GM12878 (cell line): ENCODE results near the gene RXFP1. TPM values are rescaled to one million over a fixed set of nuclear protein-coding genes. Genes with fewer than 3 reads are reported as not detected.
A peak's percentile ranks its signal among the peaks of the same experiment; 100 is the strongest.

Experiments
- ATAC-seq: fragments of 200-7000 bp; cut with Tn5 transposase; 3 replicates; pipeline ENCODE4 v1.9.1; 2020; ENCODE audit warnings: mild to moderate bottlenecking, moderate library complexity
- BruUV-seq: library from RNA; stranded (reverse); fragments of 400-500 nt; replicated peaks from 2 replicates; lab custom pipeline; 2021; lab: Mats Ljungman, UMichigan
- CTCF ChIA-PET: fragments of 300-600 bp; sonication (Branson Sonifier 250); formaldehyde crosslinking; extraction: SDS; loops from one replicate; lab custom pipeline; 2021; ENCODE audit warnings: inconsistent platforms; lab: Yijun Ruan, JAX
- POLR2A ChIA-PET: fragments of 350-600 bp; formaldehyde crosslinking; extraction: SDS; loops from one replicate; lab custom pipeline; 2021; ENCODE audit warnings: inconsistent platforms; lab: Charles Lee
- RAD21 ChIA-PET: fragments of 300-600 bp; sonication (Branson Sonifier 250); formaldehyde crosslinking; loops from one replicate; lab custom pipeline; 2023; ENCODE audit warnings: antibody characterized with exemption; ENCODE audit not compliant: unreplicated experiment; lab: Charles Lee
- SMC1A ChIA-PET: fragments of 300-600 bp; sonication (Branson Sonifier 250); formaldehyde crosslinking; loops from one replicate; lab custom pipeline; 2023; ENCODE audit not compliant: unreplicated experiment, uncharacterized antibody; lab: Charles Lee
- DNase-seq: peaks from one replicate; pipeline ENCODE4 v3.0.0-alpha.2; 2011; ENCODE audit warnings: low read depth, low spot score
- FAIRE-seq: peaks from 3 replicates; lab custom pipeline; 2011; peaks lifted over from hg19 to GRCh38; lab: Jason Lieb, UNC
- H2AFZ ChIP-seq: 2 replicates; pipeline ENCODE4 v1.6.0; 2011; ENCODE audit warnings: low read depth, low read length, control low read depth; ENCODE audit not compliant: control insufficient read depth
- H3K27ac ChIP-seq: 2 replicates; pipeline ENCODE4 v1.5.1; 2011; ENCODE audit warnings: control low read depth; ENCODE audit not compliant: control insufficient read depth, insufficient read depth
- H3K27me3 ChIP-seq, 2 experiments: replicated peaks in 1 of 2; 2 replicates each; pipeline versions ENCODE4 v1.6.0 to v1.6.1; 2011; ENCODE audit warnings: low read length in 1 of 2; ENCODE audit not compliant: control insufficient read depth in 2 of 2, insufficient read depth in 2 of 2
- H3K36me3 ChIP-seq, 2 experiments: 2 replicates each; pipeline ENCODE4 v1.5.1; 2011; ENCODE audit warnings: low read length in 1 of 2; ENCODE audit not compliant: control insufficient read depth in 2 of 2, insufficient read depth in 2 of 2
- H3K4me1 ChIP-seq: 2 replicates; pipeline ENCODE4 v1.6.1; 2011; ENCODE audit warnings: mild to moderate bottlenecking, low read length, moderate library complexity, mixed read lengths; ENCODE audit not compliant: control insufficient read depth, insufficient read depth
- H3K4me2 ChIP-seq: 2 replicates; pipeline ENCODE4 v1.6.0; 2011; ENCODE audit warnings: control low read depth; ENCODE audit not compliant: control insufficient read depth, insufficient read depth
- H3K4me3 ChIP-seq: fragments of 200-600 bp; sonication (generic); 2 replicates; pipeline ENCODE4 v1.5.1; 2016
- H3K79me2 ChIP-seq: 2 replicates; pipeline ENCODE4 v1.6.0; 2011; ENCODE audit warnings: low read length; ENCODE audit not compliant: control insufficient read depth, insufficient read depth
- H3K9ac ChIP-seq: 2 replicates; pipeline ENCODE4 v1.8.0; 2011; ENCODE audit warnings: low read length, control low read depth, mixed read lengths; ENCODE audit not compliant: control insufficient read depth, insufficient read depth
- H3K9me3 ChIP-seq: replicated peaks from 3 replicates; pipeline ENCODE4 v1.5.1; 2011; ENCODE audit warnings: mild to moderate bottlenecking, low read length; ENCODE audit not compliant: control insufficient read depth, insufficient read depth
- H4K20me1 ChIP-seq: 2 replicates; pipeline ENCODE4 v1.6.0; 2011; ENCODE audit not compliant: control insufficient read depth, insufficient read depth
- SIX5 ChIP-seq: IDR thresholded peaks from 2 replicates; pipeline ENCODE4 v1.6.1; 2011; ENCODE audit warnings: mild to moderate bottlenecking, low read depth, low read length, moderate library complexity; ENCODE audit not compliant: severe bottlenecking
- SPI1 ChIP-seq: IDR thresholded peaks from 2 replicates; pipeline ENCODE4 v1.6.1; 2011; ENCODE audit warnings: low read depth, mild to moderate bottlenecking, low read length, moderate library complexity, borderline replicate concordance; ENCODE audit not compliant: insufficient read depth
- WGBS: methylation state at CpG from one replicate; pipeline ENCODE4 v1.1.6; 2016; ENCODE audit warnings: low lambda C conversion rate; ENCODE audit not compliant: insufficient replicate concordance, insufficient coverage; ENCODE audit errors: missing lambda C conversion rate; 5-methylcytosine and 5-hydroxymethylcytosine counted together
- in situ Hi-C: fragments of 300-500 bp; cut with MboI; formaldehyde crosslinking; loops from 9 replicates; pipeline ENCODE4 v1.14.3; 2018; ENCODE audit warnings: mixed read lengths
- intact Hi-C: fragments of 100-400 bp; cut with micrococcal nuclease; formaldehyde crosslinking; loops from one replicate; pipeline ENCODE4 v1.14.2; 2022; ENCODE audit not compliant: unreplicated experiment
- polyA plus RNA-seq, 11 experiments: library from polyadenylated mRNA; depleted of rRNA in 4 of 11; unstranded in 6 of 11; stranded (reverse) in 5 of 11; fragments of >200 nt; fragmentation: Nextera tagmentation in 4 of 11; fragmentation: Illumina TruSeq in 1 of 11; extraction: Ambion mirVana in 4 of 11; extraction: Trizol in 1 of 11; gene quantifications; 1 replicate in 1 of 11; 2 replicates in 10 of 11; pipeline versions ENCODE4 v1.2.1 to v1.2.3, GENCODE V29; 2011 to 2016; ENCODE audit warnings: inconsistent platforms in 2 of 11, missing spikeins in 2 of 11, low read depth in 1 of 11
- total RNA-seq, 4 experiments: library from RNA; depleted of rRNA in 3 of 4; stranded (reverse); fragments of >200 nt in 3 of 4; fragmentation: Illumina TruSeq in 1 of 4; extraction: Trizol in 1 of 4; gene quantifications; 2 replicates each; pipeline versions ENCODE4 v1.2.1 to v1.2.3, GENCODE V29; 2013 to 2021
- TF ChIP-seq, protein P1 (sequence below): IDR thresholded peaks from 2 replicates; pipeline ENCODE4 v1.6.1; 2012; ENCODE audit warnings: improper control_type of control experiment, low read depth, low read length; ENCODE audit not compliant: insufficient replicate concordance
- TF ChIP-seq, protein P2 (sequence below): fragments of 450-650 bp; IDR thresholded peaks from 2 replicates; pipeline ENCODE4 v1.6.1; 2016; ENCODE audit warnings: mild to moderate bottlenecking

RXFP1 gene
- total and polyA plus RNA-seq, 10 of the 15 experiments (the other 5 are each of a cell fraction or from before 2014, with no cell fraction given) = 0.12 TPM; not detected in 9

DNA sequence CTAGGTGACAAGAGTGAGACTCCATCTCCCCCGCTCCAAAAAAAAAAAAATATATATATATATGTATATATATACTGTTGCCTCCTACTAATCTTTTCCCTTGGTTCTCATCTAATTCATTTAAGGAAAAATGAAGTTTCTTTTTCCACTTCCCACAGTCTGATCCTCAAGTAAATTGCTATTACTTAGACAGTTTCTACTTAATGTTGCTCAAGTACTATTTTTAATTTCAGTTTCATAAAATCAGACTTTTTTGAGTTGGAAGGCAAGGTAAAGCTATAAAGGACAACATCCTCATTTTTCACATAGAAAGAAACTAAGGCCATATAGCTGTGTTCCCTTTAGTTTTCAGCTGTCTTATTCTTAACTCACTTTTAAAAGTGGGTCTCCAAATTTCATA lies 5.8 kb downstream of the RXFP1 start (continued):
- TF ChIP-seq, protein P1, sequence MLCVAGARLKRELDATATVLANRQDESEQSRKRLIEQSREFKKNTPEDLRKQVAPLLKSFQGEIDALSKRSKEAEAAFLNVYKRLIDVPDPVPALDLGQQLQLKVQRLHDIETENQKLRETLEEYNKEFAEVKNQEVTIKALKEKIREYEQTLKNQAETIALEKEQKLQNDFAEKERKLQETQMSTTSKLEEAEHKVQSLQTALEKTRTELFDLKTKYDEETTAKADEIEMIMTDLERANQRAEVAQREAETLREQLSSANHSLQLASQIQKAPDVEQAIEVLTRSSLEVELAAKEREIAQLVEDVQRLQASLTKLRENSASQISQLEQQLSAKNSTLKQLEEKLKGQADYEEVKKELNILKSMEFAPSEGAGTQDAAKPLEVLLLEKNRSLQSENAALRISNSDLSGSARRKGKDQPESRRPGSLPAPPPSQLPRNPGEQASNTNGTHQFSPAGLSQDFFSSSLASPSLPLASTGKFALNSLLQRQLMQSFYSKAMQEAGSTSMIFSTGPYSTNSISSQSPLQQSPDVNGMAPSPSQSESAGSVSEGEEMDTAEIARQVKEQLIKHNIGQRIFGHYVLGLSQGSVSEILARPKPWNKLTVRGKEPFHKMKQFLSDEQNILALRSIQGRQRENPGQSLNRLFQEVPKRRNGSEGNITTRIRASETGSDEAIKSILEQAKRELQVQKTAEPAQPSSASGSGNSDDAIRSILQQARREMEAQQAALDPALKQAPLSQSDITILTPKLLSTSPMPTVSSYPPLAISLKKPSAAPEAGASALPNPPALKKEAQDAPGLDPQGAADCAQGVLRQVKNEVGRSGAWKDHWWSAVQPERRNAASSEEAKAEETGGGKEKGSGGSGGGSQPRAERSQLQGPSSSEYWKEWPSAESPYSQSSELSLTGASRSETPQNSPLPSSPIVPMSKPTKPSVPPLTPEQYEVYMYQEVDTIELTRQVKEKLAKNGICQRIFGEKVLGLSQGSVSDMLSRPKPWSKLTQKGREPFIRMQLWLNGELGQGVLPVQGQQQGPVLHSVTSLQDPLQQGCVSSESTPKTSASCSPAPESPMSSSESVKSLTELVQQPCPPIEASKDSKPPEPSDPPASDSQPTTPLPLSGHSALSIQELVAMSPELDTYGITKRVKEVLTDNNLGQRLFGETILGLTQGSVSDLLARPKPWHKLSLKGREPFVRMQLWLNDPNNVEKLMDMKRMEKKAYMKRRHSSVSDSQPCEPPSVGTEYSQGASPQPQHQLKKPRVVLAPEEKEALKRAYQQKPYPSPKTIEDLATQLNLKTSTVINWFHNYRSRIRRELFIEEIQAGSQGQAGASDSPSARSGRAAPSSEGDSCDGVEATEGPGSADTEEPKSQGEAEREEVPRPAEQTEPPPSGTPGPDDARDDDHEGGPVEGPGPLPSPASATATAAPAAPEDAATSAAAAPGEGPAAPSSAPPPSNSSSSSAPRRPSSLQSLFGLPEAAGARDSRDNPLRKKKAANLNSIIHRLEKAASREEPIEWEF = no peak
- no peak for TF ChIP-seq SIX5

GRCh38 chr4:158529505-158529904 lies 7.8 kb downstream of the RXFP1 start:
- in situ Hi-C loops = no loop called here
- H2AFZ ChIP-seq = no peak overlapping the region
- ChIA-PET POLR2A (no interaction called here), RAD21 (no interaction called here), CTCF (interaction anchor here (0.6 kb wide), 1 partner anchor 863 kb away, joined by 3 read pairs; no protein-coding TSS in a partner anchor), SMC1A (no interaction called here)
- no peak for DNase-seq
- H3K27ac ChIP-seq = no peak overlapping the region
- no peak overlapping the region for H3K4me3 ChIP-seq
- intact Hi-C loops = no loop called here
- no peaks in the 10 kb centered on the region for H3K36me3 ChIP-seq
- WGBS = 20% methylated on average over 1 of the region's 1 CpG
- H3K9me3 ChIP-seq = no peaks in the 10 kb centered on the region
- TF ChIP-seq, protein P2, sequence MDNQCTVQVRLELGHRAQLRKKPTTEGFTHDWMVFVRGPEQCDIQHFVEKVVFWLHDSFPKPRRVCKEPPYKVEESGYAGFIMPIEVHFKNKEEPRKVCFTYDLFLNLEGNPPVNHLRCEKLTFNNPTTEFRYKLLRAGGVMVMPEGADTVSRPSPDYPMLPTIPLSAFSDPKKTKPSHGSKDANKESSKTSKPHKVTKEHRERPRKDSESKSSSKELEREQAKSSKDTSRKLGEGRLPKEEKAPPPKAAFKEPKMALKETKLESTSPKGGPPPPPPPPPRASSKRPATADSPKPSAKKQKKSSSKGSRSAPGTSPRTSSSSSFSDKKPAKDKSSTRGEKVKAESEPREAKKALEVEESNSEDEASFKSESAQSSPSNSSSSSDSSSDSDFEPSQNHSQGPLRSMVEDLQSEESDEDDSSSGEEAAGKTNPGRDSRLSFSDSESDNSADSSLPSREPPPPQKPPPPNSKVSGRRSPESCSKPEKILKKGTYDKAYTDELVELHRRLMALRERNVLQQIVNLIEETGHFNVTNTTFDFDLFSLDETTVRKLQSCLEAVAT = no peak
- peak; percentile 24; the same call in 1 of the 2 replicates for TF ChIP-seq SPI1
- H3K4me2 ChIP-seq = no peak overlapping the region
- no peaks in the 10 kb centered on the region for H4K20me1 ChIP-seq
- no peak overlapping the region for H3K9ac ChIP-seq
- no peak for FAIRE-seq
- no peaks in the 10 kb centered on the region for H3K79me2 ChIP-seq
- H3K27me3 ChIP-seq = no peaks in the 10 kb centered on the region
- no peaks in the 10 kb centered on the region for H3K4me1 ChIP-seq
- no peak for ATAC-seq
- no TSS peak for BruUV-seq
